ENCODE data around the gene MEAK7.

MEAK7 gene

GRCh38 chr16:84498859-84499620 lies 5.4 kb downstream of the MEAK7 start:
- no peak for DNase-seq (ENCODE audit: low read depth)
- no peak for TF ChIP-seq CTCF (IDR thresholded peaks at IDR 0.05; ENCODE audit: insufficient read depth, low read depth, low read length, missing control alignments)
- no peak overlapping the region for H3K4me3 ChIP-seq (ENCODE audit: low read length)

DNA sequence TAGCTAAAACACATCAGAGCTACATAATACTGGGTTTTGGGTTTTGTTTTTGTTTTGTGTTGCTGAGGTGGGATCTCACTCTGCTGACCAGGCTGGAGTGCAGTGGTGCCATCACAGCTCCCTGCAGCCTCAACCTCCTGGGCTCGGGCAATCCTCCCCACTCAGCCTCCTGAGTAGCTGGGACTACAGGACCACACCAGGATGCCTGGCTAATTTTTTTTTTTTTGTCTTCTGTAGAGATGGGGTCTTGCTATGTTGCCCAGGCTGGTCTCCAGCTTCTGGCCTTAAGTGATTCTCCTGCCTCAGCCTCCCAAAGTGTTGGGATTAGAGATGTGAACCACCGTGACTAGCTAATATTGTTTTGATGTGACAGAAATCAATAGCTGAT lies 6.2 kb downstream of the MEAK7 start:
- DNase-seq (ENCODE audit: low read depth) = no peak
- TF ChIP-seq CTCF (IDR thresholded peaks at IDR 0.05; ENCODE audit: insufficient read depth, low read depth, low read length, missing control alignments) = no peak
- H3K4me3 ChIP-seq (ENCODE audit: low read length) = no peak overlapping the region

- DNase-seq (ENCODE audit: low read depth) = no peak
- H3K4me3 ChIP-seq (ENCODE audit: low read length) = no peak overlapping the region
- no peak for TF ChIP-seq CTCF (IDR thresholded peaks at IDR 0.05; ENCODE audit: insufficient read depth, low read depth, low read length, missing control alignments)
Measured at GRCh38 chr16:84497418-84498222, 6.8 kb downstream of the MEAK7 start.

GRCh38 chr16:84496991-84497390 lies 7.5 kb downstream of the MEAK7 start:
- DNase-seq (ENCODE audit: low read depth) = no peak
- H3K4me3 ChIP-seq (ENCODE audit: low read length) = no peak overlapping the region
- TF ChIP-seq CTCF (IDR thresholded peaks at IDR 0.05; ENCODE audit: insufficient read depth, low read depth, low read length, missing control alignments) = no peak

DNA sequence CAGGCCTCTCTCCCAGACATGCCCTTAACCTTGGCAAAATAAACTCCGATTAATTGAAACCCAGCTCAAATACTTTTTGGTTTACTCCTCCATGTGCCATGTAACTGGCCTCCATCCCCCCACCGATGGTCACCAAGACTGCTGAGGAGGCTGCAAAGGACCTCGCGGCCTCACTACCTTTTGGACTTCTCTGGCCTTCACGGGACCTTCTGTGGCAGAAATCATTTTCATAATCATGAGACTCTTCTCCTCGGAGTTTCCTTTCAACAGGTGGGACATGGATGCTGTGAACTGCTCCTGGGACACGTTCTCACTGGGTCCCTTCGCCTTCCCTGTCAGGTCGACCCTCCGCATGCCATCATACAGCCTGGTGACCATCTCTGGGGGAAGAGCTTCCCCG lies 9.0 kb downstream of the MEAK7 start:
- no peak overlapping the region for H3K4me3 ChIP-seq (ENCODE audit: low read length)
- no peak for DNase-seq (ENCODE audit: low read depth)
- TF ChIP-seq CTCF (IDR thresholded peaks at IDR 0.05; ENCODE audit: insufficient read depth, low read depth, low read length, missing control alignments) = no peak

- no peak for TF ChIP-seq CTCF (IDR thresholded peaks at IDR 0.05; ENCODE audit: insufficient read depth, low read depth, low read length, missing control alignments)
- no peak overlapping the region for H3K4me3 ChIP-seq (ENCODE audit: low read length)
- DNase-seq (ENCODE audit: low read depth) = no peak
Measured at GRCh38 chr16:84489131-84489530, 15.3 kb downstream of the MEAK7 start.
